ENCODE measurements around the gene HSD11B2.

HSD11B2 gene

GRCh38 chr16:67398546-67399217, 32.2 kb upstream of the HSD11B2 start:
- no peak for TF ChIP-seq CTCF (IDR thresholded peaks at IDR 0.05)

- TF ChIP-seq CTCF (IDR thresholded peaks at IDR 0.05): no peak
Measured at GRCh38 chr16:67399218-67399733, 31.6 kb upstream of the HSD11B2 start.

GRCh38 chr16:67399749-67400704, 30.9 kb upstream of the HSD11B2 start:
- no peak for TF ChIP-seq CTCF (IDR thresholded peaks at IDR 0.05)

- TF ChIP-seq CTCF (IDR thresholded peaks at IDR 0.05): no peak
Measured at GRCh38 chr16:67400901-67401300, 30.0 kb upstream of the HSD11B2 start.

DNA sequence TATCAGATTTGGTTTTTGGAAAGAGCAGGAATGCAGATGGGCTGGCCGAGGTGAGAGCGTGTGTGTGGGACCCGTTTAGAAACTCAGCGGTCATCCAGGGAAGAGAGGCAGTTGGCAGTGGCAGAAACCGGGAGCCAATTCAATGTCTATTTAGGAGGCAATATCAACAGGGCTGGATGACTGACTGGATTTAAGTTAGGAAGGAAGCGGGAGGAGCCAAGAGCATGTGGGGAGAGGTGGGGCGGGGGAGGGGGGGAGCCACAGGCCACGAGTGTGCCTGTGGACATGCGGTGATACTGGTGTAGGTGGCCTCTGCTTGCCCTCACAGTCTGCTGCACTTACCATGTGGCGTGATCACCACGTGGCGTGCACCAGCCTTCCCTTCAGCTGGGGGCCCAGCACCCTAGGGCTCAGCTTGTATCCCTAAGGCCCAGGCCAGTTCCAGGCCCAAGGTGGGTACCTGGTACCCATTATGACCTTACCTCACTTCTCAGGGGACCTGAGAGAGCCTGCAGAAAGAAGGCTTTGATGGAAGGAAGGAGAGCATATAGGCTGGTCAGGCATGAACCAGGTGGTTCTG, 26.9 kb upstream of the HSD11B2 start:
- no peak for TF ChIP-seq CTCF (IDR thresholded peaks at IDR 0.05)

- TF ChIP-seq CTCF (IDR thresholded peaks at IDR 0.05): no peak
Measured at GRCh38 chr16:67404740-67405226, 26.1 kb upstream of the HSD11B2 start.

DNA sequence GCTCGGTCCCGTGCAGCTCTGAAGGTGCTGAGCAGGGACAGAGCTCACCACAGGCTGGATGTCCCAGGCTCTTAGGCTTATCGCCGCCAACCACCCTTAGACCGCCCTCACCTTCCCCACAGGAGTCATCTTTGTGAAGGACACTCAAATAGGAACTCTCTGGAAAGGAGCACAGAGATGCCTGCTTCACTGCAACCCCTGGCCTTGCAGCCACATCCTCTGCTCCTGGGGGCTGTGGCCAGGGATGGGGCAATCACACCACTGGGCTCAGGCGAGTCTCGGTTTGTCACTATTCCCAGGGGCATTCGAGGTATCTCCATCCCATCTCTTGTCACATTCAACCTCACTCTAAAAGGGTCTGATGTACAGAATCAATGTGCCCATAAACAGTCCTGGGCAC, 25.6 kb upstream of the HSD11B2 start:
- TF ChIP-seq CTCF (IDR thresholded peaks at IDR 0.05): no peak
